Measurements from ENCODE around the gene PIWIL4.

DNA sequence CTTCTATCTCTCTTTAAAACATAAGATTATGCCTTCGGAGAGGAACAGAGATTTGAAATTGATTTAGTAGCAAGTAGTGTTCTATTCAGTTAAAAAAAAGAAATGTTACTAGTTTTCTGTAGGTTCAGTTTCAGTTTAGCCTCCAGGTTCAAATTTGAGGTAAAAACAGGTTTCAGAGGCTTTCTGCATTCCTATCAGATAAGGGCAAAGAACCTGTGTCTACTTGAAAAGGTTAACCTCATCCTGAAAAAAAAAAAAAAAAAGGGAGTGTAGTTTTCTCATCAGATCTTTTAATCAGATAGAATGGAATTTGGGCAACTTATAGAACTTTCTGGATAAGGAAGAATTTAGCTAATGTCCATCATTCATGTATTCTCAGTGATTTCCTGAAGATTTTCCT lies 42.8 kb upstream of the PIWIL4 start:
- no peak for TF ChIP-seq GATA2 (IDR thresholded peaks at IDR 0.05; ENCODE audit: low read depth, low read length)
- no peak for TF ChIP-seq GATA3 (IDR thresholded peaks at IDR 0.05; ENCODE audit: low read depth, low read length)

Data from SH-SY5Y (cell line).